NCI-H1930 (cell line): Measurements from ENCODE around the gene C9orf72.
"Not testable (repeated sequence)": the region's sequence is repeated elsewhere in the genome, so short reads cannot be mapped to it uniquely, and the experiment has no call there.

Experiments used
- DNase-seq, 2 experiments: peaks; one replicate each; lab custom pipeline; 2025; lab: John Stamatoyannopoulos, UW

Gene C9orf72

DNA sequence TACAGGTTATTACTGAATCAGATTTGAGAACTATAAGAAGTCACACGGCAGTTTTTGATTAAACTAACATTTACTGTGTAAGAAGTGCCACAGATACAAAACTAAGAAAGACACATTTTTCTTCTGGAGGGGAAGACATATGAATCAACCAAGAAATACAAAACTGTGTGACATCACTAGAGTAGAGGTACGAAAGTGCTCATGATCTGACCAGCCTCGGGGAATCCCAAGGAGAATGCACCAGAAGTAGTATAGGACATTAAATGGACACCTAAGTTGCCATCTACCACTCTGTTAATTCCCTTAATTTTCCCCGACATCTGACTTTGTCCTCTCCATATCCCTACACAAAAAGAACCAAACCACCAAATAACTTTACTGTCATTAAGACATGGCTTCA lies 54.5 kb downstream of the C9orf72 start:
- no peak for DNase-seq

DNA sequence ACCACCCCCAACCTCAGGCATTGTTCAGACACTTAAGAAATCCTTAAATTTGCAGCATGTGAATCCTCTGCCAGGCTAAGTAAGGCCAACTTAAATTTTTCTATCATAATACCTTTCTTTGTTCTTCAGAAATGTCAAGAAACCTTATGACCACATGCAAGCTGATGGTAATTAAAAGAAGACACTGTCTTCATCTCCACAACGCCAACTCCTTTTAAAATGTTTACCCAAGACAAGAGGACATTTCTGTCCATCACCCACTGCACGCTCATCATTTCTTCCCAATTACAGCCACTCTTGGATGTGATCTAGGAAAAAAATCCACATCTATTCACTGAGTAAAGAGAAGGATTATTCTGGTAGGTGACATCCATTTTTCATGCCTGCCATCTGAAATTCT lies 55.3 kb downstream of the C9orf72 start:
- no peak for DNase-seq

DNA sequence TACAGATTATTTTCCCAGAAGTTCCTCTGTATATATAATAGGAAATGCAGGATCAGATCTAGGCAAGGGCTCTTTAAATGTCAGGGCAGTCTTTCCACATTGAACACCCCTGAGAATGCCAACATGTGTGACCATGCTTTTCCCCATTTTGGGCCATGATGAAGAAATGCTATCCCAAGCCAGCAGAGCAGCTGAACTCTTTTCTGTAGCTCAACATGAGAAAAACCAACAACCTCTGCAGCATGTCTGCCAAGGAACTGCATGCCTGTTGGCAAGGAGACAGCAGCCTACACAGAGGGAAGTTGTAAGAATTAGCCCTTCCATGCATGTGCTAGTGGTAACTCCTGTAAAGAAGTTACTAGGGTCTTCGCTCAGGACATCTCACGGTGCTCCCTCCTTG lies 58.7 kb downstream of the C9orf72 start:
- no peak for DNase-seq

DNA sequence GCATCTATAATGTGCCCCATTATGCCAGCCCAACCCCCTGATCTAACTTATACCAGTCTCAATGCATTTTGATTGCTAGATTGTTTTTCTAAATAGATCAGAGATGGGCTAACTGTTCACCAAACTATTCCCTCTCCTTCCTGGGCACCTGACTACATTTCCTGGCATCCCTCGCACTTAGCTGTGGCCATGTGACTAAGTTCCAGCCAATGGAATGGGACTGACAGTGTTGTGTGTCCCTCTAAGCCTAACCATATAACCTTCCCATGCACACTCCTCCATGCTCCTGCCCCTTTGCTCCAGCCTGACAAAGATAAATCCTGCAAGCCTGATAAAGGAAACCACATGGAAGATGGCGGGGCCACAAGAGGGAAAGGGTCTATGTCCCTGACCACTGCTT lies 61.5 kb downstream of the C9orf72 start:
- no peak for DNase-seq

DNA sequence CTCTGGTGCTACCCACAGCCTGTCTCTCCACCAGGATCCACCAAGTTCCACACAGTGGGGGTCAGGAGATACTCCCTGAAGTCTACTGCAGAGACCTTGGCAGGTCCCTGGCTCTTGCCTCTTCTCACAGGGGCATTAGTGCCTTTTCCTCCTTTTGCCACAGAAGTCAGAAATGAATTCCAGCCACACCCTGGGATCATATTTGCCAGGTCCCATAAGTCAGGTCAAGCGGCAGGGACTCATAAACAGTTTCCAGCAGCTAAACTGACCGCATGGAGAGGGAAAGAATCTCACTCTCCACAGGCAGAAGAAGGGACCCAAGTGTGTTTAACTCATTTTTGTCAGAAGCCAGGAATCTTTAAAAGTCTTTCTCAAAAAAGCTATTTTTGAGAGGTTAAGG lies 62.5 kb downstream of the C9orf72 start:
- no peak for DNase-seq

DNA sequence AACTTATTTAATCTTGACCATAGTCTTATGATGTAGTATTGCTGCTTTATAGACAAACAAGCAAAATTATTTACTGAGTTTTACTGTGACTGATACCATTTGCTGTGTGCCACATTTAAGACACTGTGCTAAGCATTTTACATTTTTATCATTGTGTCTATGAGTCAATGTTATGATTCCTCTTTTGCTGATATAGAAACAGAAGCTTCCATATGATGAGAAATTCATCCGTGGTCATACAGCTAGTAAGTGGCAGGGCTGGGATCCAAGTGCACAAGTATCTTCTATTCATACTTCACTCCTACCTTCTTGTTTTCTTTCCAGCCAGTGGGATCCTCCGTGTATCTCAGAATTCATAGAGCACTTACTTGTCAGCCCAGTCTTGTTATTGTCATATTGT lies 66.3 kb downstream of the C9orf72 start:
- DNase-seq = no peak

DNA sequence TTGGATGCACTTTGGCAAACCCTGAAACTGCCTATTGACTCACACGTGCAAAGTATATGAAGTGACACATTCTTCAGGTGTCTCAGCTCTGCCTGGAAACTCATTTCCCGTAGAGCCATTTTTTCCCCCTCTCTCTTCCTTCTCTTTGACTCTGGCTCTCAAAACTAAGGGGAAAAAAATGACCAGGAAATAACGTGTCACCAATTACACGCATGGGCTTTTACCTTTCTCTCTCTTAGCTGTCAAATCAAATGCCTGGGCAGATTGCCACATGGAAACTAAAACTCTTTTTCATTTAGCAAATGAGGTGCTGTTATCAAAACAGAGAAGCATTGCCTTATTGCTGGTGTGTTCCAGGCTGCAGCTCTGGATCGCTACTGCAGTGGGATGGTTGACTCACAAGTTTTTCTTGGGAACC lies 67.5 kb downstream of the C9orf72 start:
- no peak for DNase-seq

DNA sequence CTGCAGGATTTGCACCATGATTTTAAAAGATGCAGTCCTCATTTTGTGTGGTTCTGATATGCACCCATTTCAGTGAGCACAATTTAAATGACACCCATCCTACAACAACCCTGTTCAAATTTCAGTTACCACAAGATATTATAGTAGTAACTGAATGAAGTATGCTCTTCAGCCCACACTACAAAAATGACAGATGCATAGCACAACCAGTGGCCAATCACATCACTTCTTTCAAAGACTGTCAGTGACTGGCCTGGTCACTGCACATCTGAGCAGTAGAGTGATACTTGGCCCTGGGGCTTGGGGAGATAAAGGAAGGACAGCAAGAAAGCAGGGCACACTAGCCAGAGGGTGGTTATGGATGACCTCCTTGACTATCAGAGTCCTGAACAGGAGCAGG lies 69.0 kb downstream of the C9orf72 start:
- DNase-seq = no peak

DNA sequence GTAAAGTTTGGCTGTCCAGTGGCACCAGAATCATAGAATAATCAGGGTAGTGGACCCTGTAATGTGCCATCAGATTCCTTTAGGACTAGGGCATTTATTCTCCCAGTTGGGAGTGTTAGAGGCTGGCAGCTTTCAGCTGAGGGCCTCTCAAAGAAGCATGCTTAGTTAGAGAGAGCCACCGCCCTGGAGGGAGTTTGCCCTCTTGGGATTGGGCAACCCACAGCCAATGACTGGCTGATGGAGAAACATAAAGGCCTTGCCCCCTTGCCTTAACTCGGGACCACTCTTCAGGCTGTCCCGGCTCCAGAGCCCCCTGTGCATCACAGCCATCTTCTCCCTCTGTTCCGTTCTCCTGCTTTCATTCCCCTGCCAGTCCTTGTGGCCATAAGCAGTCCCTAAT lies 69.7 kb downstream of the C9orf72 start:
- no peak for DNase-seq

DNA sequence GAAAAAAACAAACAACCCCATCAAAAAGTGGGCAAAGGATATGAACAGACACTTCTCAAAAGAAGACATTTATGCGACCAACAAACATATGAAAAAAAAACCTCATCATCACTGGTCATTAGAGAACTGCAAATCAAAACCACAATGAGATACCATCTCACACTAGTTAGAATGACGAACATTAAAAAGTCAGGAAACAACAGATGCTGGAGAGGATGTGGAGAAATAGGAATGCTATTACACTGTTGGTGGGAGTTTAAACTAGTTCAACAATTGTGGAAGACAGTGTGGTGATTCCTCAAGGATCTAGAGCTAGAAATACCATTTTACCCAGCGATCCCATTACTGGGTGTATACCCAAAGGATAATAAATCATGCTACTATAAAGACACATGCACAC lies 72.4 kb downstream of the C9orf72 start:
- DNase-seq = not testable (repeated sequence)

DNA sequence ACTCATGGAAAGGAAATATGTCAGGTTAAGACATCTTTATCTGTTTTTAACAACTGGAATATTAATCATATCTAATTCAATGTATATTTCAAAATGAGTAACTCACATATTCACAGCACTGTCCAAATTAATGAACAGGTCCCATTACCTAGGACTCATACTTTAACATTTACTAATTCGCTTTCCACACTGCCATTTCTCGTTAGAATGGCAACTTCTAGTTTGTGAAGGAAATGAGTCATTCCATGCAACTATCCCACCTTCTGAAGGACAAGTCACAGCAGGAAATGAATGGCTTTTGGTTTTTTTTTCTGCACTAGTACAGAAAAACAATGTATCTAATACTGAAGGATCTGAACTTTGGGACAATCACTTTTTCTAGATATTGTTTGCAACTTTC lies 73.8 kb downstream of the C9orf72 start:
- no peak for DNase-seq

DNA sequence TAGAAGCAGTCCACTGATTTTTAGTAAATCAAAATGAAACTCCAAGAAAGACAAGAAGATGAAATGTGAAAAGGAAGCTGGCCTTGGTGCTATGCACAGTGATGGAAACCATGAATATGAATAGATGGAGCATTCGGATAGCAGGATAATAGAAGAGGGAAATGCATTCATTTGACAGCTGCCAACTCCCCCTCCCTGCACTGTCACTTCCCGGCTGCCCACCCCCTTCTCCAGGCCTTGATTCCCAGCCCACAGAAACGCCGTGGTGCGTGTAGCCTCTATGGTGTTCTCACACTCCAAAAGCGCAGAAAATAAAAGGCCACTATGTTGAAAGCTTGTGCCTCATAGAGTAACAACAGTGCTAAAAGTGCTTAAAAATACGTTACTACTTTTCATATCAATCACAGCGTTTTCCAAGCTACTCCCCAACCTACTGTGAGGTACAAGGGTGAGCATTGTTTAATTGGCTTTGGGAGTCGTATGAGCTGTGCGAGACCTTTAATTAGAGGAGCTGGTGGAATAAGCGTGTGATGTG lies 75.3 kb downstream of the C9orf72 start:
- no peak for DNase-seq
